Measurements from ENCODE around the gene RNF103. TPM values are rescaled to one million over a fixed set of nuclear protein-coding genes. Genes with fewer than 3 reads are reported as not detected.

RNF103 gene
- total and polyA plus RNA-seq, 2 of the 8 experiments (the other 6 are each of a cell fraction or from before 2014, with no cell fraction given) = 3.3 to 7.4 TPM

- Histone ChIP-seq H4K5ac (ENCODE audit: insufficient read length, low read depth, low read length) (no peak overlapping the region), H3K56ac (replicated peaks; ENCODE audit: insufficient read length, low read depth, low read length) (no peak overlapping the region), H3K23ac (ENCODE audit: insufficient read length) (no peak overlapping the region), H3K9ac (replicated peaks in 1 of 4; ENCODE audit: extremely low read depth in 1 of 4, low read depth in 3 of 4, low read length in 3 of 4) (no peak overlapping the region), H3K18ac (ENCODE audit: extremely low read depth, low read length) (no peak overlapping the region), H4K91ac (replicated peaks; ENCODE audit: insufficient read length, low read length) (no peak overlapping the region), H3K14ac (ENCODE audit: insufficient read length) (no peak overlapping the region), H2BK12ac (ENCODE audit: low read depth, low read length) (no peak overlapping the region), H3K27ac (ENCODE audit: low read depth, low read length) (no peak overlapping the region), H3K27me3 (replicated peaks in 1 of 4; ENCODE audit: control insufficient read depth in 3 of 4, extremely low read depth in 1 of 4, insufficient read depth in 3 of 4, low read length in 3 of 4) (no peaks in the 10 kb centered on the region), H3K4me1 (replicated peaks in 1 of 4; ENCODE audit: control insufficient read depth in 3 of 4, insufficient read depth in 4 of 4, low read length in 3 of 4) (no peaks in the 10 kb centered on the region; a peak in 1 of 7 replicates), H3K4me2 (ENCODE audit: insufficient read depth in 1 of 2, low read depth in 2 of 2, low read length in 2 of 2) (no peak overlapping the region), H2BK20ac (ENCODE audit: low read length) (no peak overlapping the region), H2BK120ac (replicated peaks; ENCODE audit: low read depth, low read length) (no peak overlapping the region), H4K8ac (ENCODE audit: extremely low read depth, insufficient read depth, low read length) (no peak overlapping the region), H2BK5ac (ENCODE audit: low read depth, low read length) (no peak overlapping the region), H2AK5ac (ENCODE audit: low read depth, low read length) (no peak overlapping the region), H3K79me1 (ENCODE audit: low read depth, low read length) (no peaks in the 10 kb centered on the region; the same call in 1 of the 2 replicates), H3K23me2 (ENCODE audit: low read depth, low read length) (peaks cover 10% of the 10 kb centered on the region; the same call in 1 of the 2 replicates), H3K4ac (replicated peaks; ENCODE audit: insufficient read length, low read depth, low read length) (no peak overlapping the region), H3K36me3 (ENCODE audit: control insufficient read depth in 2 of 4, insufficient read depth in 4 of 4, low read length in 3 of 4) (no peaks in the 10 kb centered on the region), H2AFZ (ENCODE audit: low read length) (no peak overlapping the region), H4K20me1 (replicated peaks in 1 of 2; ENCODE audit: control insufficient read depth in 1 of 2, insufficient read depth in 2 of 2, low read length in 2 of 2) (no peaks in the 10 kb centered on the region), H3K4me3 (ENCODE audit: extremely low read depth in 1 of 4, insufficient read depth in 2 of 4, low read depth in 3 of 4, low read length in 4 of 4) (no peak overlapping the region), H2BK15ac (ENCODE audit: low read length) (no peak overlapping the region), H3K9me3 (ENCODE audit: insufficient read depth in 2 of 2, low read depth in 1 of 2, low read length in 1 of 2) (no peaks in the 10 kb centered on the region), H3K79me2 (ENCODE audit: control insufficient read depth in 1 of 2, insufficient read depth in 2 of 2, low read length in 2 of 2) (peaks cover 0 to 13% of the 10 kb centered on the region in 2 experiments; a peak in 2 of 4 replicates)
- no peak for DNase-seq (ENCODE audit: low read depth in 1 of 2, low spot score in 2 of 2)
- ChIA-PET POLR2A (ENCODE audit: partially characterized antibody) (no interaction called here), CTCF (ENCODE audit: partially characterized antibody) (no interaction called here)
- WGBS, 2 experiments (ENCODE audit: extremely low coverage in 1 of 2, insufficient coverage in 1 of 2, insufficient read length in 1 of 2, insufficient replicate concordance in 2 of 2, low coverage in 1 of 2, low lambda C conversion rate in 2 of 2, missing lambda C conversion rate in 1 of 2) = 84% methylated on average over 4 of the region's 4 CpGs; no CpG with 5 or more reads in 1 of the 2 experiments
- no peak for TF ChIP-seq ASH2L (IDR thresholded peaks at IDR 0.05; ENCODE audit: low read length)
- no peak for TF ChIP-seq ZNF274 (IDR thresholded peaks at IDR 0.05; ENCODE audit: borderline replicate concordance, extremely low read depth, low read length)
- no peak for TF ChIP-seq JUND (IDR thresholded peaks at IDR 0.05; ENCODE audit: low read length)
- TF ChIP-seq HDAC2 (IDR thresholded peaks at IDR 0.05; ENCODE audit: borderline replicate concordance in 1 of 2, low read depth in 2 of 2, low read length in 2 of 2) = no peak
- no peak for TF ChIP-seq GTF2F1 (IDR thresholded peaks at IDR 0.05; ENCODE audit: borderline replicate concordance, low read depth, low read length)
- no peak for TF ChIP-seq POLR2AphosphoS5 (IDR thresholded peaks at IDR 0.05; ENCODE audit: low read depth, low read length)
- no peak for FAIRE-seq
Measured at GRCh38 chr2:86625096-86625495, 1.4 kb upstream of the RNF103 start.

Measured in H1 (cell line).